HG02678 (cell line): ENCODE data around the gene NEFH.
"Not testable (repeated sequence)": the region's sequence is repeated elsewhere in the genome, so short reads cannot be mapped to it uniquely, and the experiment has no call there.

Experiments used
- ATAC-seq: cut with Tn5 transposase; IDR thresholded peaks from one replicate; pipeline ENCODE4 v1.9.1; 2021; ENCODE audit warnings: mild to moderate bottlenecking, moderate library complexity; ENCODE audit not compliant: unreplicated experiment

Gene NEFH, protein sequence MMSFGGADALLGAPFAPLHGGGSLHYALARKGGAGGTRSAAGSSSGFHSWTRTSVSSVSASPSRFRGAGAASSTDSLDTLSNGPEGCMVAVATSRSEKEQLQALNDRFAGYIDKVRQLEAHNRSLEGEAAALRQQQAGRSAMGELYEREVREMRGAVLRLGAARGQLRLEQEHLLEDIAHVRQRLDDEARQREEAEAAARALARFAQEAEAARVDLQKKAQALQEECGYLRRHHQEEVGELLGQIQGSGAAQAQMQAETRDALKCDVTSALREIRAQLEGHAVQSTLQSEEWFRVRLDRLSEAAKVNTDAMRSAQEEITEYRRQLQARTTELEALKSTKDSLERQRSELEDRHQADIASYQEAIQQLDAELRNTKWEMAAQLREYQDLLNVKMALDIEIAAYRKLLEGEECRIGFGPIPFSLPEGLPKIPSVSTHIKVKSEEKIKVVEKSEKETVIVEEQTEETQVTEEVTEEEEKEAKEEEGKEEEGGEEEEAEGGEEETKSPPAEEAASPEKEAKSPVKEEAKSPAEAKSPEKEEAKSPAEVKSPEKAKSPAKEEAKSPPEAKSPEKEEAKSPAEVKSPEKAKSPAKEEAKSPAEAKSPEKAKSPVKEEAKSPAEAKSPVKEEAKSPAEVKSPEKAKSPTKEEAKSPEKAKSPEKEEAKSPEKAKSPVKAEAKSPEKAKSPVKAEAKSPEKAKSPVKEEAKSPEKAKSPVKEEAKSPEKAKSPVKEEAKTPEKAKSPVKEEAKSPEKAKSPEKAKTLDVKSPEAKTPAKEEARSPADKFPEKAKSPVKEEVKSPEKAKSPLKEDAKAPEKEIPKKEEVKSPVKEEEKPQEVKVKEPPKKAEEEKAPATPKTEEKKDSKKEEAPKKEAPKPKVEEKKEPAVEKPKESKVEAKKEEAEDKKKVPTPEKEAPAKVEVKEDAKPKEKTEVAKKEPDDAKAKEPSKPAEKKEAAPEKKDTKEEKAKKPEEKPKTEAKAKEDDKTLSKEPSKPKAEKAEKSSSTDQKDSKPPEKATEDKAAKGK

DNA sequence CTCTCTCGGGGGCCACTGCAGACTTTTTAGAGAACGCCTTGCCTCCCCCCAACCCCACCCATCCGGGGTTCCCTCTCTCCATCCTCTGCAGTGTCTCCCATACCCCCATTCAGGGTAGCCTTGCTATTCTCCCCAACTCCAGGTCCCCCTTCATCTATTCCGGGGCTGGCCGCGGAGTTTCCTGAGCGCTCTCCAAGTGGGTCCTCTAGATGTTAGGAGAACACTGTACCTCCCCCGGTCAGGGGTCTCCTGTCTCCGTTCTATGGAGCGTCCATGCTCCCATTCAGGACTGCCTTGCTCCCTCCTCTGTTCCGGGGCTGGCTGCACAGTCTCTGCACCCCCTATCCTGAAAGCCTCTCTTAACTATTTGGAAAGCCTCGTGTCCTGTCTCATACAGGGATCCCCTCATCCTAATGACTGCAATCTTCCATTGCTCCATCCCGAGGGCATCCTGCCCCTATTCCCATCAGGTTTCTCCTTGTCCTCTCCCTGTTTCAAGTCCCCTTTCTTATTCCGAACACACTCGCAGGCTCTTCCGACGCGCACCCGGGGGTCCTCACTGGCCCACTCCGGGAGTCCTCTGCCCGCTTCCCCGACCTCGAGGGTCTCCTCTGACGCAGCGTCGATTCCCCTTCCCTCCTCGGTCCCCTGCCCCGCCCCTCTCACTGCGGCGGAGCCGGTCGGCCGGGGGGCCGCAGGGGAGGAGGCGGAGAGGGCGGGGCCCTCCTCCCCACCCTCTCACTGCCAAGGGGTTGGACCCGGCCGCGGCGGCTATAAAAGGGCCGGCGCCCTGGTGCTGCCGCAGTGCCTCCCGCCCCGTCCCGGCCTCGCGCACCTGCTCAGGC, at the start of gene NEFH:
NEFH (plus strand) TSS at position 802 of the 845 bp plus-strand sequence. CDS start 45 bp downstream, outside the sequence.
- ATAC-seq = no peak

DNA sequence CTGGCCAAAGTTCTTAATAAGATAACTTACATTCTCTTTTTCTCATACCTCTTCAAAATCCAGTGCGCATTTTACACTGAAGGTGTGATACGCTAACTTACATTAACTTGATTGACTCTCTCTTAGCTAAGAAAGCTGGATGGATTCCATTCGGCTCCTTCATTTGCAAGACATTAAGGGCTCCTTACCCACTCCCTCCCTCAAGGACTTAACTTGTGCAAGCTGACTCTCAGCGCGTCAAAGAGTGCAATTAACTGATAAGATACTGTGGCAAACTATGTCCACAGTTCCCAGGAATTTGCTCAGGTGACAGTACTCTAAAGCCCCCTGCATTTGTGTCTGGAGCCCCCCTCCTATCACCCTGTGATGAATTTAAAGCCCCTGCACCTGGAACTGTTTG, 48.0 kb upstream of the NEFH start:
- ATAC-seq = no peak

DNA sequence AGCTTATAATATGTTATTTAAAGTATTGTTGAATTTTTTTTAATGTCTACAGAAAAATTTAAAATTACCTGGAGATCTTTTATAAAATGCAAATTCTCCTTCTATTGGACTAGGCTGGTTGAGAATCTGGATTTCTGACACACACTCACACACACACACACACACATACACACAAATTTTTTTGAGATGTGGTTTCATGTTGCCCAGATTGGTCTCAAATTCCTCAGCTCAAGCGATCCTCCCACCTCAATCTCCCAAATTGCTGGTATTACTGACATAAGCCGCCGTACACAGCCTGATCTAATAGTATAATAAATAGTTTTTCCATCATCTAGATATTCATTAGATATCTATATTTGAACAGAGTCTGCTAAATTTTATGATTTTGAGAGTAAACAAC, 46.2 kb upstream of the NEFH start:
- ATAC-seq = no peak

DNA sequence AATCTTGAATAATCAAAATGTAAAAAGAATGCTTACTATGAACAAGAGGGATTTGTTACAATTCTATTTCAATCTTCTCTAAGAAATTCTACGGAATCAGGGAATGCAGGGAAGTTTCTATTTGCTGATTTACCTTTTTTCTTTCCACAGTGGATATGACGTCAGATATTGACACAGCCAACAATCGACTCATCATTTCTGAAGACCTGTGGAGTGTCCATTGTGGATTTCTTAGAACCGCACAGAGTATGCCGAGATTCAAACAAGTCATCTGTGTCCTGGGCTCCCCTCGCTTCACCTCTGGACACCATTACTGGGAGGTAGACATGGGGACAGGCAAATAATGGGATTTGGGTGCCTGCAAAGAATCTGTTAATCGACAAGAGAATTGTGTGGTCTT, 45.7 kb upstream of the NEFH start:
- ATAC-seq = no peak

DNA sequence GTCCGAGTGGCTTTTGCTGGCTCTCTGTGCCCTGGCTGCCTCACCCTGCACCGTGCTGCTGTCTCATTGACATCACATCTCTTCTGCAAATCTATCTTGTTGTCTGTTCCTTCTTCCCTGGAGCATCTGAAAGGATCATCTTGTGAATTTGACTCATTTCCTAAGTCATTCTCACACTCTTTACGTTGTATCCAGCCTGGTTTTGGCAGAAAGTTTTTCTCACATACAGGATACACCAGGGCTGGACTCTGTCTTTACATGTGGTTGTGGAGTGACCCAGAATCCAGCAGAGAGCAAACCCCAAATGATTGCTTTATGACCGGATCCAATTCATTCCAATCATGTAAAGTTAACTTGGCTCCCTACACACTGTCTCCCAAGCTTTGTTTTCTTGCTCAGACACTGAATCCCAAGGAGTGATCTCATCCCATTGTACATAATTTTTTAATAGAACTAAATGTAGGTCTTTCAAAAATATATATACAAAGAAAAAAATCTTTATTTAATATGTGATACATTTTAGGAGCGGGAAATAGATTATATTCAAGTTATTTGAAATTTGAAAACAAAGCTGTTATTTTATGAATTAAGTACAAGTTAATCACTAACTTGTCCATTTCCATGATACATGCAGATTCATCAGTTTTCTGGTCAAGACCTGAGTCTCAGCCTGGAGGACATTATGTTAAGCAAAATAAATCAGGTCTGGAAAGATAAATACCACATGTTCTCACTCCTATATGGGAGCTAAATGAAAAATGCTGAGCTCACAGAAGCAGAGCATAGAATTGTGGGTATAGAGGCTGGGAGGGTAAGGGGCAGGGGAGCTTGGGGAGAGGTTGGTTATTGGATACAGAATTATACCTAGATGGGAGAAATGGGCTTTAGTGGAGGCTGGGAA, 44.5 kb upstream of the NEFH start:
- ATAC-seq = no peak

DNA sequence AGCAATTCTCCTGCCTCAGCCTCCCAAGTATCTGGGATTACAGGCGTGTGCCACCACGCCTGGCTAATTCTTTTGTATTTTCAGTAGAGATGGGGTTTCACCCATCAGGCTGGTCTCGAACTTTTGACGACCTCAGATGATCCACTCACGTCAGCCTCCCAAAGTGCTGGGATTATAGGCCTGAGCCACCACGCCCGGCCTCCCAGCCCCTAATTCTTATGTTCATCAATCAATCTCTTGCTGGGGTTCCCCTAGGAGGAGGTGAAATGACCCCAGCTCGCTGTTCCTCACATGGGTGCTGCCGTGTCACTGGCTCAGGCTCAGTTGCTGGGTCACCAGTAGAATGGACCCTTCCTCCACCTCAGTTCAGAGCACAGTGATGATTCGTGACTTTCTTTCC, 41.7 kb upstream of the NEFH start, which contains the start of gene RFPL1:
RFPL1 (plus strand) TSS at position 301 of the 400 bp plus-strand sequence.
- ATAC-seq = not testable (repeated sequence)

DNA sequence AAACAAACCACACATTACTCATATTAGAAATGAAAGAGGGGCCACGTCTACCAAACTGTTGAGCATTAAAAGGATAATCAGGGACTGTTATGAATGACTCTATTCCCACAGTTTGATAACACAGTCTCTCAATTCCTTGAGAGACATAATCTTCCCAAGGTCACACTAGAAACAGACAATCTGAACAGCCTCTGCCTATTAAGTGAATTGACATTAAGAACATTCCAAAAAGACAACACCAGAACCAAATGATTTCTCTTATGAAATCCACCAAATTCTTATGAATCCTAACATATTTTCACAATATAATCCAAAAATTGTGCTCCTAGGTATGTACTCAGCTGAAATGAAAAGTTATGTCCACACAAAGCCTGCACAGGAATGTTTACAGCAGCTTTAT, 37.0 kb upstream of the NEFH start:
- no peak for ATAC-seq

DNA sequence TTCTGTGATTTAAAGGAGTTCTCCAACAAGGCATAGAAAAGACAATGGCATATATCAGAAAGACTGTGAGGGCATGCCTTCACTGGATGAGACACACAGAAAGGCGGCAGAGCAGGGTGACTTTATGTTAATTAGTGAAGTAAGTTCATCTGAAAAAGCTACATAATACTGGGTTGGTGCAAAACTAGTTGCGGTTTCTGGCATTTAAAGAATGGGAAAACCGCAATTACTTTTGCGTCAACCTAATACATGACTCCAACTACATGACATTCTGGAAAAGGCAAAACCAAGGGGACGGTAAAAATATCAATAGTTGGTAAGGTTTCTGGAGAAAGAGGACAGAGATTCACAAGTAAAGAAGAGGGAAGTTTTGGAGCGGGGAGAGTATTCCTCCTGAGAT, 36.6 kb upstream of the NEFH start:
- no peak for ATAC-seq

DNA sequence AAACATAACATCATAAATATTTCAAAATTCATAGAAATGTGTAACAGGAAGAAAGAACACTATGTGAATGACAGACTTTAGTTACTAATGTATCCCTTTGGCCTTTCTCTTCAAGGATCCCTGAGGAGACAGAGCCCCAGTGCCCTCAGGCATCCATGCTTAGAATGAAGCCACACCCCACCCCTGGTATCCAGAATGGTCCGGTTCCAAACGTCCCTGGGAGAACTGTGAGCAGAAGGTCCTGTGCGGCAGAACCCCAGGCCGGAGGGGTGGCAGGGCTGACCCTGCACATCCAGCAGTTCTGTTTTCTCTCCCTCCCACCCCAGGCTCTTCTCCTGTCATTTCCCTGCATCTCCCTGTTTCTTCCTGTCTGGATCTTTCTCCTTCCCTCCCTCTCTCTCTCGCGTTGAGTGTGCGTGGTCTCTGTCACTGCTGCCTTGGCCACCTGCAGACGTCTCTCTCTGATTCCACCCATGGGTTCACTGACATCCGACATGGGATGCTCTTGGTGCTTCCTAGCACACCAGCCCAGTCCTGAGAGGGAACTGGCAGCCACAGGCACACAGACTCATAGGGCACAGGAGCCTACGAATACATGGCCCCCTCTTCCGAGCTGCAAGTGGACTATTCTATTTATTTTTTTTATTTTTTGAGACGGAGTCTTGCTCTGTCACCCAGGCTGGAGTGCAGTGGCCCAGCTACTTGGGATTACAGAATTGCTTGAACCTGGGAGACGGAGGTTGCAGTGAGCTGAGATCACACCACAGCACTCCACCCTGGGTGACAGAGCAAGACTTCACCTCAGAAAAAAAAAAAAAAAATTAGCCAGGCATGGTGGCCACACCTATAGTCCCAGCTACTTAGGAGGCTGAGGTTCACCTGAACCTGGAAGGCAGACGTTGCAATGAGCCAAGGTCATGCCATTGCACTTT, 35.9 kb upstream of the NEFH start:
- ATAC-seq = no peak

DNA sequence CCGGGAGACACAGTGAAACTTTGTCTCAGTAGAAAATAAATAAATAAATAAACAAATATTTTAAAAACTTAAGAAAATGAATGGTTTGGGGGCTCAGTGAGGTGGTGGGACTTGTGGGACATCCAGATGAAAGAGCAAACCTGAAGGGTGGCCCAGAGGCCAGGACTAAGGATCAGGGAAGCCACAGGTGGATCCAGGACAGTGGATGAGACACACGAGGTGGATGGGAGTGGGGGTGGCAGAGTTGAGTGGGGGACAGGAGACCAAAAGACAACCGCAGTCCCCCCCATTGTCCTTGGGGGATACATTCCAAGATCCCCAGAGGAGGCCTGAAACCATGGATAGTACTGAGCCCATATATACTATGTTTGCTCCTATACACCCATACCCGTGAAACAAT, 34.5 kb upstream of the NEFH start:
- no peak for ATAC-seq

DNA sequence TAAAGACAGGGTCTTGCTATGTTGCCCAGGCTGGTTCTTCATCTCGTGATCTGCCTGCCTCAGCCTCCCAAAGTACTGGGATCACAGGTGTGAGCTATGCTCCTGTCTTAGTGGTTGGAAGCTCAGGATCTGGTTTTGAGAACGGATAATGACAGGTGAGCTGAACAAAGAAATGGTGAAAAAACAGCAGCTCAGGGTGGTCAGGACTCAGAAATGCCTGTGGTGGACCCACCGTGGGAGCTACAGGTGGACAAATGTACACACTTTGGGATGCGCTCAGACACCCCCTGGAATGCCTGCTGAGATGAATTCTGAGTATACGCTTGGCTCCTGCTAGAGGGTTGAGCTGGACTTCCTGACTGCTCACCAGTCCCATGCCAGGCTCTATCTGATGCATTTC, 32.1 kb upstream of the NEFH start:
- ATAC-seq = no peak

DNA sequence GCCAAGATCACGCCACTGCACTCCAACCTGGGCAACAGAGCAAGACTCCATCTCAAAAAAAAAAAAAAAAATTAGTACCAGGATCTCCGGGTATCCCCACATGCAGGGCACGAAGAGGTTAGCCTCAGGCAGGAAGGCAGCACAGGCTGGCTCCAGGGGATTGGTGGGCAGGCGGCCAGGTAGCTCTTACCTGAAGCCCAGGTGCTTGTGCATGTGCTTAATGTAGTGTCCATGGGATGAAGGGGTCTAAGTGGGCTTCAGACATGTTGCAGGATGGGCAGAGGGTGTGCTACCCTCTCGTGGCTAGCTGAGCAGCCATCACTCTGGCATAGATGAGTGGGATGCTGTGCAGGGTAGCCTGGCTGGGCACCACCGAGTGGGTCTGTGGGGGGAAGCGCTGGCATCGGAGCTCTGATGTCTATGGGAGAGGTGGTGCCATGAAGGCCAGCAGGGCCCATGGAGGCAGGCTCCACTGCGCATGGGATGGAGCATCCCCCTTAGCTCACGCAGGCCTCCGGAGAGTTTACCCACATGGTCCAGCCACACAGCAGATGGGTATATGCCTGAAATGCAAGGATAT, 30.6 kb upstream of the NEFH start:
- no peak for ATAC-seq

DNA sequence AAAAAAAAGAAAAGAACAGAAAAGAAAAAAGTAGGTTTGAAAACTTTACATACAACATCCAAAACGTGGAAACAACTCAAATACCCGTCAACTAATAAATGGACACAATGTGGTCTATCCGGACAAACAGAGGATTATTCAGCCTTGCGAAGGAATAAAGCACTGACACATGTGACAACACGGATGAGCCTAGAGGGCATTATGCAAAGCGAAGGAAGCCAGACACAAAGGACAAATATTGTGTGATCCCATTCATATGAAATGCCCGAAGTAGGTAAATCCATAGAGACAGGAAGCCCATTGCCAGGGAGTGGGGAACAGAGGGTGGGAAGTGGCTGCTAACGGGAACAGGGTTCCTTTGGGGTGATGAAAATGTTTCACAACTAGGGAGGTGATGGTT, 29.8 kb upstream of the NEFH start:
- no peak for ATAC-seq

DNA sequence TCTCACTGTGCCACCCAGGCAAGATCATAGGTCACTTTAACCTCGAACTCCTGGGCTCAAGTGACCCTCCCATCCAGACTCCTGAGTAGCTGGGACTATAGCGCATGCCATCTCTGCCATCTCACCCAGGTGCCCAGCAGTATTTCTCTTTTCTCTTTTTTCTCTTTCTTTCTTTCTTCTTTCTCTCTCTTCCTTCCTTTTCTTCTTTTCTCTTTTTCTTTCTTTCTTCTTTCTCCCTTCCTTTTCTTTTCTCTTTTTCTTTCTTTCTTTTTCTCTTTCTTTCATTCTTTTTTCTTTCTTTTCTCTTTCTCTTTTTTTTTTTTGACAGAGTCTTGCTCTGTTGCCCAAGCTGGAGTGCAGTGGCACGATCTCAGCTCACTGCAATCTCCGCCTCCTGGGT, 28.2 kb upstream of the NEFH start:
- ATAC-seq = no peak

DNA sequence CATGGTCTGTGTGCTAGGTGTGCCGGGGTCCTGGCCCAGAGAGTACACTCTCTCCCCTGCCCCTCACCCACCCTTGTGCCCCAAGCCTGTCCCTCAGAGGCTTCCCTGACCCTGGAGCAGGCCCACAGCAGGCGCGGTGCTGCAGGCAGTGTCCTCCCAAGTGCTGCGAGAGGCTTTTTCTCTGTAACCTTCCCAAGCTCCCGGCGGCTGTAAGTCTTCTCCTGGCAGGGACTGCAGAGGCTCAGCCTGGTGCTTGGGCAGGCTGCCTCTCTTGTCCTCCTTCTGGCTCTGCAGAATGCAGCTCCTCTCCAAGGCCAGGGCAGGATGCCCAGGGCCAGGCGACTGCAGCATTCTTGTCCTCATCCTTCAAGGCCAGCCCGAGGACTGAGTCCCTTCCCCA, 25.7 kb upstream of the NEFH start:
- no peak for ATAC-seq

DNA sequence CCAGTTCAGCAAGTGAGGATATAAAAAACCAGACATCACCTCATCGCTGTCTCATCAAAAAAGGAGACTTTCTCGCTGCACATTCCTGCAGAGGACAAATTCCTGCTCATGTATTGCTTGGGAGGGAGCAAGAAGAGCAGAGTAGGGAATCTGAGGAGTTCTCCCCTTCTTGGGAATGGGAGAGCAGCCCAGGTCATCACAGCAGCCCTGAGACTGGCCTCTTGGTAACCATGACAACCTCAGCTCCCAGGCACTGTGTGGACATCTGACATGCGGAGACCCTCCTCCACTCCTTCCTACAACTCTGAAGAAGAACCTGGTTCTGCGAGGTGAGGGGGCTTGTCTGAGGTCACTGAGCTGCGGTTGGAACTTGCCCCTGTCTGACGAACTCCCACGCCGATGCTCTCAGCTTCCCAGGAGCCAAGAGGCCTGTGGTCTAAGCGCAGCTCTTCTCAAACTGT, 23.8 kb upstream of the NEFH start:
- no peak for ATAC-seq

DNA sequence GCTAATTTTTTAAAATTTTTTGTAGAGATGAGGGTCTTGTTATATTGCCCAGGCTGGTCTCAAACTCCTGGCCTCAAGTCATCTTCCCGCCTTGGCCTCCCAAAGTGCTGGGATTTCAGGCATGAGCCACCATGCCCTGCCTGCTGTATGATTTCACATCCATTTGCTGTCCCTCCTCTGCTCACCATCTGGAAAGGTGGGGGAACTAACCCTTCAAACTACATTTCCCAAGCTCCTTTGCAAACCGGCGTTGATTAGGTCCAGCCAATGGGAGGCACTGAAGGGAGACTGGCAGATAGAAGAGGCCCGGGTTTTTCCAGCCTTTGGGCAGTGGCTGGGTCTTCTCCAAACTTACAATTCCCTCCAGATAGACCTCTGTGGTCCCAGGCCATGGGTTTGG, 22.3 kb upstream of the NEFH start:
- no peak for ATAC-seq

DNA sequence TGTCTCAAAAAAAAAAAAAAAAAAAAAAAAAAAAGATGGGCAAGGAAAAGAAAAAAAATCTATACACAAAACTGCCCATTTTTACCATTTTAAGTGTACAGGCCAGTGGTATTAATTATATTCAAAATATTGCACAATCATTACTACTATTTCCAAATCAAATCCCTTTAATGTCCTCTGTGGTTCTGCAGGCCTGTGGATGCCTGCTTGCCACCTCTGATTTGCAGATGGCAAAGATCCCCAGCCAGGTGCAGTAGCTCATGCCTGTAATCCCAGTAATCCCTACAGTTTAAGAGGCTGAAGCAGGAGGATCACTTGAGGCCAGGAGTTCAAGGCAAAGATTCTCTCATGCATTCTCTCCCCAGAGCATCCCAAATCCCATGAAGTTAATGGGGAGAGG, 21.5 kb upstream of the NEFH start:
- no peak for ATAC-seq
